ENCODE data around the gene ZC3H12C. TPM values are rescaled to one million over a fixed set of nuclear protein-coding genes. Genes with fewer than 3 reads are reported as not detected.

ZC3H12C gene
- total and polyA plus RNA-seq, 2 of the 13 experiments (the other 11 are each of a cell fraction or from before 2014, with no cell fraction given): 2.4 to 5.7 TPM

DNA sequence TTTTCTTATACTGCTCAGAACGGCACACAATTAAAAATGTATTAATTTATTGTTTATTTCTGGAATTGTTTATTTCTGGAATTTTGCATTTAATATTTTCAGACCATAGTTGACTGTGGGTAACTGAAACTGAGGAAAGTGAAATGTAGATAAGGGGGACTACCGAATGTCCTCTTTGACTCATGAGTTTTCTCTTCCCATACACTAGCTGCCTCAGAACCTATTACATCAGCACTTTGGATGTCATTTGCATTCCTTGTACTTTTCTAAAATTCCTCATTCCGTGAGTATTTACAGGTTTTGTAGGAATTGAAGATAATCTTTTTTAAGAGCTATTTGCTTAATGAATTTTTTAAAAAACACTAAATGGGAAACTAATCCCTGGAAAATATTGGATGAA is 29.8 kb downstream of the ZC3H12C start:
- no peak for ATAC-seq
- no peaks in the 10 kb centered on the region for H4K20me1 ChIP-seq (ENCODE audit: insufficient read depth, low read length)
- DNase-seq (ENCODE audit: low spot score): no peak
- no peaks in the 10 kb centered on the region for H3K79me2 ChIP-seq (ENCODE audit: insufficient read depth, low read length)
- H3K27me3 ChIP-seq (ENCODE audit: control insufficient read depth in 1 of 2, insufficient read depth in 2 of 2, low read length in 2 of 2): no peaks in the 10 kb centered on the region; a peak in 1 of 5 replicates
- no peak overlapping the region for H3K27ac ChIP-seq (ENCODE audit: extremely low read length, insufficient read depth, low read length)
- H3K4me2 ChIP-seq (ENCODE audit: low read depth, low read length): no peak overlapping the region
- CTCF ChIA-PET (ENCODE audit: low intra/inter-chr PET ratio, low total read pairs): no interaction called here
- in situ Hi-C loops (cut with HindIII; ENCODE audit: extremely low pct_ligation_motif_present, low pct_unique_long_range_greater_than_20kb): no loop called here
- POLR2A ChIA-PET: no interaction called here
- peaks cover 9% of the 10 kb centered on the region for H3K4me1 ChIP-seq (ENCODE audit: insufficient read depth, low read length)
- TF ChIP-seq FOXK2 (IDR thresholded peaks at IDR 0.05) (no peak), BCL6 (CRISPR knock-in tag; IDR thresholded peaks at IDR 0.05) (no peak), ELF4 (CRISPR knock-in tag; IDR thresholded peaks at IDR 0.05; ENCODE audit: borderline replicate concordance) (no peak), ZNF383 (CRISPR knock-in tag; IDR thresholded peaks at IDR 0.05; ENCODE audit: borderline replicate concordance) (no peak), HDAC6 (IDR thresholded peaks at IDR 0.05; ENCODE audit: low read depth, low read length) (no peak), ZNF713 (CRISPR knock-in tag; IDR thresholded peaks at IDR 0.05) (no peak), GLI4 (CRISPR knock-in tag; IDR thresholded peaks at IDR 0.05; ENCODE audit: borderline replicate concordance) (no peak)
- TF ChIP-seq, protein P1, sequence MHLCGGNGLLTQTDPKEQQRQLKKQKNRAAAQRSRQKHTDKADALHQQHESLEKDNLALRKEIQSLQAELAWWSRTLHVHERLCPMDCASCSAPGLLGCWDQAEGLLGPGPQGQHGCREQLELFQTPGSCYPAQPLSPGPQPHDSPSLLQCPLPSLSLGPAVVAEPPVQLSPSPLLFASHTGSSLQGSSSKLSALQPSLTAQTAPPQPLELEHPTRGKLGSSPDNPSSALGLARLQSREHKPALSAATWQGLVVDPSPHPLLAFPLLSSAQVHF (CRISPR knock-in tag; IDR thresholded peaks at IDR 0.05): no peak
- TF ChIP-seq, protein P2, sequence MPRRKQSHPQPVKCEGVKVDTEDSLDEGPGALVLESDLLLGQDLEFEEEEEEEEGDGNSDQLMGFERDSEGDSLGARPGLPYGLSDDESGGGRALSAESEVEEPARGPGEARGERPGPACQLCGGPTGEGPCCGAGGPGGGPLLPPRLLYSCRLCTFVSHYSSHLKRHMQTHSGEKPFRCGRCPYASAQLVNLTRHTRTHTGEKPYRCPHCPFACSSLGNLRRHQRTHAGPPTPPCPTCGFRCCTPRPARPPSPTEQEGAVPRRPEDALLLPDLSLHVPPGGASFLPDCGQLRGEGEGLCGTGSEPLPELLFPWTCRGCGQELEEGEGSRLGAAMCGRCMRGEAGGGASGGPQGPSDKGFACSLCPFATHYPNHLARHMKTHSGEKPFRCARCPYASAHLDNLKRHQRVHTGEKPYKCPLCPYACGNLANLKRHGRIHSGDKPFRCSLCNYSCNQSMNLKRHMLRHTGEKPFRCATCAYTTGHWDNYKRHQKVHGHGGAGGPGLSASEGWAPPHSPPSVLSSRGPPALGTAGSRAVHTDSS (CRISPR knock-in tag; conservative IDR thresholded peaks at IDR 0.05): no peak
- TF ChIP-seq, protein P3, sequence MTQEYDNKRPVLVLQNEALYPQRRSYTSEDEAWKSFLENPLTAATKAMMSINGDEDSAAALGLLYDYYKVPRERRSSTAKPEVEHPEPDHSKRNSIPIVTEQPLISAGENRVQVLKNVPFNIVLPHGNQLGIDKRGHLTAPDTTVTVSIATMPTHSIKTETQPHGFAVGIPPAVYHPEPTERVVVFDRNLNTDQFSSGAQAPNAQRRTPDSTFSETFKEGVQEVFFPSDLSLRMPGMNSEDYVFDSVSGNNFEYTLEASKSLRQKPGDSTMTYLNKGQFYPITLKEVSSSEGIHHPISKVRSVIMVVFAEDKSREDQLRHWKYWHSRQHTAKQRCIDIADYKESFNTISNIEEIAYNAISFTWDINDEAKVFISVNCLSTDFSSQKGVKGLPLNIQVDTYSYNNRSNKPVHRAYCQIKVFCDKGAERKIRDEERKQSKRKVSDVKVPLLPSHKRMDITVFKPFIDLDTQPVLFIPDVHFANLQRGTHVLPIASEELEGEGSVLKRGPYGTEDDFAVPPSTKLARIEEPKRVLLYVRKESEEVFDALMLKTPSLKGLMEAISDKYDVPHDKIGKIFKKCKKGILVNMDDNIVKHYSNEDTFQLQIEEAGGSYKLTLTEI (CRISPR knock-in tag; conservative IDR thresholded peaks at IDR 0.05): no peak
- TF ChIP-seq, protein P4, sequence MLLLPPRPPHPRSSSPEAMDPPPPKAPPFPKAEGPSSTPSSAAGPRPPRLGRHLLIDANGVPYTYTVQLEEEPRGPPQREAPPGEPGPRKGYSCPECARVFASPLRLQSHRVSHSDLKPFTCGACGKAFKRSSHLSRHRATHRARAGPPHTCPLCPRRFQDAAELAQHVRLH (CRISPR knock-in tag; IDR thresholded peaks at IDR 0.05; ENCODE audit: borderline replicate concordance, low read depth): no peak
- WGBS (ENCODE audit: low lambda C conversion rate): 97% methylated on average over 3 of the region's 3 CpGs
- no peak overlapping the region for H3K4me3 ChIP-seq (replicated peaks in 1 of 3; ENCODE audit: insufficient read depth in 1 of 3, low read depth in 2 of 3, low read length in 3 of 3)
- no peak overlapping the region for H2AFZ ChIP-seq (ENCODE audit: low read length)
- H3K36me3 ChIP-seq (replicated peaks in 1 of 2; ENCODE audit: control insufficient read depth in 1 of 2, insufficient read depth in 2 of 2, low read length in 2 of 2): no peaks in the 10 kb centered on the region
- FAIRE-seq: no peak
- BruUV-seq (replicated peaks): no TSS peak
- intact Hi-C loops (cut with micrococcal nuclease; ENCODE audit: unreplicated experiment): no loop called here
- no peaks in the 10 kb centered on the region for H3K9me3 ChIP-seq (ENCODE audit: low read length)
- no peak overlapping the region for H3K9ac ChIP-seq (ENCODE audit: insufficient read depth, low read depth, low read length)
